Mesendoderm (in vitro differentiated cells): ENCODE measurements around the gene IL17B.

ENCODE experiments used
- DNase-seq: peaks from one replicate; pipeline ENCODE4 v3.0.0; 2013
- H2AK5ac ChIP-seq: 2 replicates; pipeline ENCODE4 v1.6.1; 2013; ENCODE audit warnings: low read length, inconsistent platforms
- H2BK120ac ChIP-seq: 2 replicates; pipeline ENCODE4 v1.6.1; 2013; ENCODE audit warnings: low read depth, mild to moderate bottlenecking, low read length, moderate library complexity, mixed read lengths
- H2BK15ac ChIP-seq: replicated peaks from 2 replicates; pipeline ENCODE4 v1.6.1; 2013; ENCODE audit warnings: low read depth, mild to moderate bottlenecking, moderate library complexity
- H2BK5ac ChIP-seq: 2 replicates; pipeline ENCODE4 v1.6.1; 2013; ENCODE audit warnings: low read length, inconsistent platforms
- H3K18ac ChIP-seq: 2 replicates; pipeline ENCODE4 v1.6.1; 2013; ENCODE audit warnings: mild to moderate bottlenecking, low read length, mixed read lengths
- H3K23ac ChIP-seq: one replicate; pipeline ENCODE4 v1.6.1; 2013; ENCODE audit warnings: low read length
- H3K27ac ChIP-seq: 2 replicates; pipeline ENCODE4 v1.5.1; 2013; ENCODE audit warnings: low read depth, mild to moderate bottlenecking, inconsistent platforms, low read length, moderate library complexity
- H3K27me3 ChIP-seq: 2 replicates; pipeline ENCODE4 v1.6.1; 2013; ENCODE audit warnings: low read length, control low read depth, mild to moderate bottlenecking, inconsistent platforms; ENCODE audit not compliant: insufficient read depth, poor library complexity
- H3K36me3 ChIP-seq: 2 replicates; pipeline ENCODE4 v1.6.1; 2013; ENCODE audit warnings: low read length, inconsistent platforms; ENCODE audit not compliant: control insufficient read depth, insufficient read depth
- H3K4ac ChIP-seq: one replicate; pipeline ENCODE4 v1.6.1; 2013; ENCODE audit warnings: low read depth, mild to moderate bottlenecking, low read length, moderate library complexity
- H3K4me1 ChIP-seq: 2 replicates; pipeline ENCODE4 v1.6.1; 2013; ENCODE audit warnings: low read depth, low read length, inconsistent platforms; ENCODE audit not compliant: control insufficient read depth
- H3K4me2 ChIP-seq: 2 replicates; pipeline ENCODE4 v1.6.1; 2013; ENCODE audit warnings: low read length
- H3K4me3 ChIP-seq: 2 replicates; pipeline ENCODE4 v1.5.1; 2013; ENCODE audit warnings: mild to moderate bottlenecking, low read length
- H3K56ac ChIP-seq: one replicate; pipeline ENCODE4 v1.6.1; 2013; ENCODE audit warnings: low read length
- H3K79me1 ChIP-seq: 2 replicates; pipeline ENCODE4 v1.6.1; 2013; ENCODE audit warnings: low read length, inconsistent platforms
- H3K79me2 ChIP-seq: 2 replicates; pipeline ENCODE4 v1.6.1; 2013; ENCODE audit warnings: mild to moderate bottlenecking, low read length; ENCODE audit not compliant: control insufficient read depth, insufficient read depth
- H3K9ac ChIP-seq: 2 replicates; pipeline ENCODE4 v1.6.1; 2013; ENCODE audit warnings: low read length, inconsistent platforms
- H4K5ac ChIP-seq: one replicate; pipeline ENCODE4 v1.6.1; 2013; ENCODE audit warnings: low read length
- H4K8ac ChIP-seq: one replicate; pipeline ENCODE4 v1.6.1; 2013; ENCODE audit warnings: low read depth, mild to moderate bottlenecking, control low read depth, low read length, moderate library complexity
- WGBS: extraction: QIAGEN DNeasy Blood & Tissue Kit; methylation state at CpG from one replicate; pipeline ENCODE4 v1.1.7; 2013; ENCODE audit warnings: low lambda C conversion rate, missing lambda C conversion rate; ENCODE audit not compliant: insufficient coverage; ENCODE audit errors: extremely low coverage; 5-methylcytosine and 5-hydroxymethylcytosine counted together

IL17B gene

DNA sequence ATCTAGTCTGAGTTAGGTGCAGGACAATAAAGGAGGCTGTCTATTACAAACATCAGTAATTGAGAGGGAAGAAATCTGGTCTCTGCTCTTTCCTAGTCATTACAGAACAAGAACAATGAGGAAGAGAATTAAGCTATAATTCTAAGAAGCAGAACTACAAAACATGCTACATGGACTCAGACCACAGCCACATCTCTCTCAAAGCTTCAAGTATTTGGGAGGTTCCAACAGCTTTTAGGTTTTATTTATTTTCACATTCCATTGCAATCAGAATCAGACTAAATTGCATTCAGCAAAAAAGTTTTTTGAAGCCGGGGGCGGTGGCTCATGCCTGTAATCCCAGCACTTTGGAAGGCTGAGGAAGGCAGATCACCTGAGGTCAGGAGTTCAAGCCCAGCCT lies 34.9 kb downstream of the IL17B start:
- Histone ChIP-seq H3K79me1 (peaks cover 14% of the 10 kb centered on the region), H3K18ac (no peak overlapping the region), H2BK5ac (no peak overlapping the region), H3K56ac (no peak overlapping the region), H3K27ac (no peak overlapping the region), H3K4me1 (peaks cover 1% of the 10 kb centered on the region), H3K4ac (no peak overlapping the region), H3K23ac (no peak overlapping the region), H3K79me2 (peaks cover 18% of the 10 kb centered on the region), H4K5ac (no peak overlapping the region), H3K9ac (no peak overlapping the region), H2BK15ac (no peak overlapping the region), H3K4me3 (no peak overlapping the region), H3K27me3 (no peaks in the 10 kb centered on the region), H3K4me2 (no peak overlapping the region), H4K8ac (no peak overlapping the region), H2AK5ac (no peak overlapping the region), H3K36me3 (peaks cover 1% of the 10 kb centered on the region), H2BK120ac (no peak overlapping the region)
- no peak for DNase-seq
- no CpG with 5 or more reads among the region's 2 CpGs for WGBS

DNA sequence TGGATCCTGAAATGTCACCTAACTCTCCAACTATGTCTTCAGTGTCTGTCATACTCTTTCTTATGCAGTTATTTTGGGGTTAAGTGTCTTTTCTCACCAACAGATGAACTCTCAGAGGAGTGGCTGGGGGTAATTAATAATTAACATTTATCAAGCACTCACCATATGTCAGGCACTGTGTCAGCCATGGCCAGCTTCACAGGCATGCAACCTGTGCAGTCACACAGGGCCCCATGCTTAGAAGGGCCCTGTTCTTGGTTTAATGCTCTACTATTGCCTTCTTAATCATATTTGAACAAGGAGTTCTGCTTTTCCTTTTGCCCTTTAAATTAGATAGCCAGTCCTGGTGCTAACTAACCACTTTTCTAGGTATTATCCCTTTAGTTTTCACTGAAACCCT lies 37.2 kb downstream of the IL17B start:
- H3K23ac ChIP-seq: no peak overlapping the region
- no peak for DNase-seq
- H3K79me1 ChIP-seq: peaks cover 6% of the 10 kb centered on the region
- H3K4me1 ChIP-seq: peaks cover 1% of the 10 kb centered on the region
- H3K79me2 ChIP-seq: peaks cover 11% of the 10 kb centered on the region
- no peak overlapping the region for H3K4me3 ChIP-seq
- H4K8ac ChIP-seq: no peak overlapping the region
- H3K56ac ChIP-seq: no peak overlapping the region
- no peak overlapping the region for H3K4ac ChIP-seq
- no peak overlapping the region for H3K18ac ChIP-seq
- H2BK120ac ChIP-seq: no peak overlapping the region
- H2BK15ac ChIP-seq: no peak overlapping the region
- no peak overlapping the region for H2AK5ac ChIP-seq
- no peak overlapping the region for H3K27ac ChIP-seq
- no peak overlapping the region for H4K5ac ChIP-seq
- no peaks in the 10 kb centered on the region for H3K27me3 ChIP-seq
- H3K4me2 ChIP-seq: no peak overlapping the region
- no peaks in the 10 kb centered on the region for H3K36me3 ChIP-seq
- H3K9ac ChIP-seq: no peak overlapping the region
- H2BK5ac ChIP-seq: no peak overlapping the region

DNA sequence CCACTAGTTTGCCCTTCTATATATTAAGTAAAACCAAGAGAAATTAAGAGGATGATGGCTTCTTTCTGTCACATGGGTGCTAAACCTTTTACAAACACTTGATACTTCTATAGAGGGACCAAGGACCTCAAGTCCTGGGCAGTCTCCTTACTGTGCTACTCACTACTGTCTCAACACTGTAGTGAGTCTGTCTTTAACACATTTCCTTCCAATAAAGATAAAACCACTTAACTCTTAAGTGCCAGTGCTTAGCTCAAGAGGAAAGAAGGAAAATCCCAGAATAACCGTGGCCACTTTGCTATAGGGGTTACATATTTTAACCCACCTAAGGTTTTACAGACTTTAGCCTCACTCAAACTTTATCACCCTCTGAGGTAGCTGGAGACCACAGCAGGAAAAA lies 38.2 kb downstream of the IL17B start:
- Histone ChIP-seq H3K56ac (no peak overlapping the region), H2BK120ac (no peak overlapping the region), H3K23ac (no peak overlapping the region), H3K79me1 (peaks cover 3% of the 10 kb centered on the region), H2BK15ac (no peak overlapping the region), H2AK5ac (no peak overlapping the region), H4K5ac (no peak overlapping the region), H3K27me3 (no peaks in the 10 kb centered on the region), H3K4me3 (no peak overlapping the region), H2BK5ac (no peak overlapping the region), H3K27ac (no peak overlapping the region), H3K79me2 (peaks cover 4% of the 10 kb centered on the region), H3K18ac (no peak overlapping the region), H3K36me3 (no peaks in the 10 kb centered on the region), H3K4me2 (no peak overlapping the region), H3K4me1 (no peaks in the 10 kb centered on the region), H3K4ac (no peak overlapping the region), H4K8ac (no peak overlapping the region), H3K9ac (no peak overlapping the region)
- no peak for DNase-seq
- WGBS: no CpG with 5 or more reads among the region's 1 CpG

- Histone ChIP-seq H2BK5ac (no peak overlapping the region), H2BK15ac (no peak overlapping the region), H4K5ac (no peak overlapping the region), H4K8ac (no peak overlapping the region), H3K23ac (no peak overlapping the region), H3K56ac (no peak overlapping the region), H3K79me1 (no peaks in the 10 kb centered on the region), H3K4me1 (no peaks in the 10 kb centered on the region), H3K27ac (no peak overlapping the region), H2BK120ac (no peak overlapping the region), H3K4ac (no peak overlapping the region), H3K9ac (no peak overlapping the region), H3K4me2 (no peak overlapping the region), H3K27me3 (no peaks in the 10 kb centered on the region), H3K4me3 (no peak overlapping the region), H2AK5ac (no peak overlapping the region), H3K18ac (no peak overlapping the region), H3K36me3 (no peaks in the 10 kb centered on the region), H3K79me2 (no peaks in the 10 kb centered on the region)
- no peak for DNase-seq
- no CpG with 5 or more reads among the region's 1 CpG for WGBS
These were observed 40.7 kb downstream of the IL17B start for GRCh38 chr5:149338364-149338763.

GRCh38 chr5:149337736-149338135 lies 41.4 kb downstream of the IL17B start:
- H3K23ac ChIP-seq: no peak overlapping the region
- H4K5ac ChIP-seq: no peak overlapping the region
- H3K27me3 ChIP-seq: no peaks in the 10 kb centered on the region
- H3K36me3 ChIP-seq: no peaks in the 10 kb centered on the region
- no peak overlapping the region for H2BK15ac ChIP-seq
- no peak overlapping the region for H3K18ac ChIP-seq
- H3K9ac ChIP-seq: no peak overlapping the region
- DNase-seq: no peak
- no peaks in the 10 kb centered on the region for H3K79me2 ChIP-seq
- no peak overlapping the region for H2BK120ac ChIP-seq
- no peak overlapping the region for H3K27ac ChIP-seq
- H3K4me1 ChIP-seq: no peaks in the 10 kb centered on the region
- H2BK5ac ChIP-seq: no peak overlapping the region
- H4K8ac ChIP-seq: no peak overlapping the region
- H2AK5ac ChIP-seq: no peak overlapping the region
- H3K4me3 ChIP-seq: no peak overlapping the region
- WGBS: no CpG with 5 or more reads among the region's 4 CpGs
- H3K4ac ChIP-seq: no peak overlapping the region
- no peaks in the 10 kb centered on the region for H3K79me1 ChIP-seq
- H3K4me2 ChIP-seq: no peak overlapping the region
- no peak overlapping the region for H3K56ac ChIP-seq

DNA sequence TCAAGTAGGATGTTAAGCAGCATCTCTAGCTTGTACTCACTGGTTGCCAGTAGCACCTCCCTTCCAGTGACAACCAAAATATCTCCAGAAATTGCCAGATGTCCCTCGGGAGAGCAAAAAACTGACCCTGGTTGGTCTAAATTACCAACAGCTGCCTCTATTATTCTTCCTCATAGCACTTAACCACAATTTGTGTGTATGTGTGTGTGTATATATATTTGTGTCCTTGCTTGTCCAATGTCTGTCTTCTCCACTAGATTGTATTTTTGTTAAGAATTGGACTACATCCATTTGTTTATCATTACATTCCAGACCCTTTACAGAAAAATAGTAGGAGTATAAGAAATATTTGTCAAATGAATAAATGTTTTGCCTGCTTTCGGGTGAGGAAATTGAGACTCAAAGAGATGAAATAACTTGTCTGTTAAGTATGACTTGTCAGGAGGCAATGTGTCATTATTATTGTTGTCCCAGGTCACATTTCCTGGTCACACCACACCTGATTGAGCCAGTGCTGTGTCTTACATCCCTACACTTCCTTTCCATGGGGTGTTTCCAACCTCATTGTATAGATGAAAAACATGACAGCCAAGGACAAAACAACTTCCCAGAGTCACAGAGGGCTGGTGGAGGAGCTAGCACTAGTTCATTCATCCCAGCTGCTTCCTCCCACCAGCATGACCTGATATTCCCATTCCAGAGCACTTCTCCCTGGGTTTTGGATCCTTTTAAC lies 45.2 kb downstream of the IL17B start:
- Histone ChIP-seq H3K27me3 (no peaks in the 10 kb centered on the region), H2BK120ac (no peak overlapping the region), H3K27ac (no peak overlapping the region), H3K79me1 (no peaks in the 10 kb centered on the region), H3K4me2 (no peak overlapping the region), H3K9ac (no peak overlapping the region), H2AK5ac (no peak overlapping the region), H3K4me3 (no peak overlapping the region), H3K36me3 (no peaks in the 10 kb centered on the region), H2BK15ac (no peak overlapping the region), H3K56ac (no peak overlapping the region), H4K5ac (no peak overlapping the region), H3K4ac (no peak overlapping the region), H2BK5ac (no peak overlapping the region), H3K79me2 (no peaks in the 10 kb centered on the region), H4K8ac (no peak overlapping the region), H3K23ac (no peak overlapping the region), H3K18ac (no peak overlapping the region), H3K4me1 (no peaks in the 10 kb centered on the region)
- no peak for DNase-seq
- no CpG with 5 or more reads among the region's 2 CpGs for WGBS
